HG03558 (cell line): ENCODE measurements around the gene TSFM.

Experiments
- ATAC-seq: cut with Tn5 transposase; IDR thresholded peaks from one replicate; pipeline ENCODE4 v1.9.1; 2021; ENCODE audit warnings: moderate number of reproducible peaks; ENCODE audit not compliant: unreplicated experiment; ENCODE audit errors: extremely low read depth

TSFM gene

DNA sequence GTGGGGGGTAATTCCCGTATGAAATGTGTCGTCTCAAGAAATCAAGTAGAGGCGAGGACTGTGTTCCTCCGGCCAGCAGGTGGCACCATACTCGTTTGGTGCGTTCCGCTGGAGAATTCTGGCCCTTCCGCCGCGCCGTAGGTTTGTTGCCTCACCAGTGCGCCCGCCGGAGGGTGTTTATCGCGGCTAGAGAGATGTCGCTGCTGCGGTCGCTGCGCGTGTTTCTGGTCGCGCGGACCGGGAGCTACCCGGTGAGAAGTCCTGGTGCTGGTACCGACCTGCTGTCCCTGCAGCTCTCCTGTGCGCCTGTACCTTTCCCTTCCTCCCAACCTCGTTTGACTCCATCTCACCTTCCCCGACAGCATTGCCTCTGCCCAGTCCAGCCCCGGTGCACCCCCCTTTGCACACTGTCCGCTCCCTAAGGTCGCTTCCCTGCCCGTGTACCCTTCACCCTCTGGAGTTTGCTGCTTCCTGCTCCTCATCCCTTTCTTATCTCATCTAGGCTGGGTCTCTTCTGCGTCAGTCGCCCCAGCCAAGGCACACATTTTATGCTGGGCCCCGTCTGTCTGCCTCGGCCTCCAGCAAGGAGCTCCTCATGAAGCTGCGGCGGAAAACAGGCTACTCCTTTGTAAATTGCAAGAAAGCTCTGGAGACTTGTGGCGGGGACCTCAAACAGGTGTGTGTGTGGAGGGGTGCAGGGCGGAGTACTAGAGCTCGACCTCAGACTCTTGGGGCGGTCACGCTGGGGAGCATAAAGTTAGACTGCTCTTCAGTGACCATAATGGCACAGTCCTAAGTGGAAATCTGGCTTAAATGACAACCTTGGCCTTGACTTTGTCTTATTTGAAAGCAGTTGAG lies at the start of gene TSFM:
TSS of gene TSFM (plus strand) at position 180 of the 858 bp plus-strand sequence. CDS start at position 195, 15 bp downstream.
- ATAC-seq: peak; percentile 63

DNA sequence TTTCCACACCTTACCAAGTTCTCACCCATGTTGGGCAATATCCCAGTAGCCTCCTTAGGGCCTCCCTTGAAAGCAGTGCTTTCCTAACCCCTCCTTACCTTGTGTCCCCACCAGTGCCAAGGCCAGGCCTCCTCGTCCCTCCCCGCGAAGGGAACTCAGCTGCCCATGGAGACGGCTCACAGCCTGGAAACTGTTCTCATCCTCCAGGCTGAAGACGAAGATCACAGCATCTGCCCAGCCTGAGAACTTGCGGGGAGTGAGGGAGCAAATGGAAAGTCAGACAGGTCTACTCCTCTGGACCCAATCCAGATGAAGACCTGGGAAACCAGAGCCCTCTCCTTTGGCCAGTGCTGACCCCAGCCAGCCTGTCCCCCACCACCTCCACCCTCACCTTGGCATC lies 48.7 kb upstream of the TSFM start:
- no peak for ATAC-seq

DNA sequence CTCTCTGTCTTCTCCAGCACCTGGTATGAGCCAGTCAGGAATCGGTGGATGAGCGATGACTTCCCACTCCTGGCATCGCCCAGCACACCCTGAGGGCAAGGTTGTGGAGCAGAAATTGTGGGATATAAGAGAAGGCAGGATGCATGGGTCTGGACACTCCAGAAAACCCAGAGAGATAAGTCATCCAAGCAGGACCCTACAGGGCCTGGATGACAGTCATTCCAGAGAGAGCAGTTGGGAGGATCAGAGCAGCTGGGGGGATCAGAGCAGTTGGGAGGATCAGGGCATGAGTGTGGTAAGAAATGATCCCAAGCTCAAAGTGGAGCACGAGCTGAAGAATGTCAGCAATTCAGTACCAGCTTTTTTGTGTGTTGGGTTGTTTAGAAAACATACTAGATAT lies 48.0 kb upstream of the TSFM start:
- no peak for ATAC-seq

DNA sequence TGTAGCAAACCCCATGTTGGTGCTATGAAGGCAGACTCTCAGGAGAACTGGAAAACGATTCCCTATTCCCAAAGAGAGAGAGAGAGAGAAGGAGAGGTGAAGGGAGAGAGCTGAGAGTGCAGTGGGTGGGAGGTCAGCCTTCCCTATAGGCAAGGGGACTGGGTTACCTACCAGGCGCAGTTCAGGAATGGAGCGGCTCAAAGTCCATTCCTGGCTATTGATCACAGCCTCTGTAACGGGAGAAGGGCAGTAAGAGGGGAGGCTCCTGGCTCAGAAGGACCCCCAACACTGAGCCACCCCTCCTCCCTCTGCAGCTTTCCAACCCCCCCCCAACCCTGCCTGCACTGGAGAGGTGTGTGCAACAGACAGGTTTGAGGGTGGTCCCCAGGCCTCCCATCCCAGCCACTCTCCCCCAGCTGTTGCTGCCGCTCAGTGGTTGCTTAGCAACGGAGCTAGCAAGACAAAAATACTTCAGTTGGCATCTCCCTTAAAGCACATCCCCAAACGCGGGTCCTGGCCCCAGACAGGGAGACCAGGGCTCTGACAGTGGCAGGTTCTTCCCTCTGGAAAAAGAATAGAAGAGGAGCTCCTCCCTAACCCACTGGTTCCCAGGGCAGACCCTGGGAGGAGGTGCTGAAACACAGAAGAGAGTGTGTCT lies 47.3 kb upstream of the TSFM start:
- ATAC-seq: no peak

DNA sequence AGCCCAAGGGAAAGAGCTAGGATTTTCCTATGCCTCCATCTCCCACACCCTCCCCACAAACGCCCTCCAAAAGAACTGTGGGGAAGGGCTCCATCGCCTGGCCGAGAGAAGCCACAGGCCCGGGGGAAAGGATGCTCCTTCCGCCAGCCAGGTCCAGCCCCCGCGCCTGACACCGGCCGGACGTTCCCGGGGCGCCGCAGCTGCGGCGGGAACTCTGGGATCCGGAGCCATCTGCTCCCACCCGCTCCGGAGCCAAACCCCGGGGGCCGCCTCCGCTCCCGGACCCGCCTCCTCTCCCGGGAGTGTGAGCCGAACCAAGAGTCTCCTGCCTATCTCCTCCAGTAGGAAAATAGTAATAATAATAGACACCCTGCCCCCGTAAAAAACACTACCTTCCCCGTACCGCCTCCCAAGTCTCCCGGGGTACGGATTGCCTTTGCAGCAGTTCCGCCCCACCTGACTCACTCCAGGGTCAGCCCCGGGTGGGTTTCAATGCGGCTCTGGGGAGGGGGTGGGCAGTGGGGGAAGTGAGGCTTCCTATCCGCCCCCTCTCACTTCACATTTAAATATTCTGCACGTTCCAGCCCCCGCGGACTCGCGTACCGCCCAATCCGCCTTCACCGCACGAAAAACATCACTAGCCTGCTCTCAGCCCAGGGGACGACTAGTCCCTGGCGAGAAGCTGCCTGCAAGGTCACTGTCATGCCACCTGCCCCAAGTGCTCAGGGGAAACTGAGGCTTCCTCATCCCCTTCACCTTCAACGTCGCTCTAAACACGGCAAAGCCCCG lies 46.4 kb upstream of the TSFM start:
- ATAC-seq: no peak

DNA sequence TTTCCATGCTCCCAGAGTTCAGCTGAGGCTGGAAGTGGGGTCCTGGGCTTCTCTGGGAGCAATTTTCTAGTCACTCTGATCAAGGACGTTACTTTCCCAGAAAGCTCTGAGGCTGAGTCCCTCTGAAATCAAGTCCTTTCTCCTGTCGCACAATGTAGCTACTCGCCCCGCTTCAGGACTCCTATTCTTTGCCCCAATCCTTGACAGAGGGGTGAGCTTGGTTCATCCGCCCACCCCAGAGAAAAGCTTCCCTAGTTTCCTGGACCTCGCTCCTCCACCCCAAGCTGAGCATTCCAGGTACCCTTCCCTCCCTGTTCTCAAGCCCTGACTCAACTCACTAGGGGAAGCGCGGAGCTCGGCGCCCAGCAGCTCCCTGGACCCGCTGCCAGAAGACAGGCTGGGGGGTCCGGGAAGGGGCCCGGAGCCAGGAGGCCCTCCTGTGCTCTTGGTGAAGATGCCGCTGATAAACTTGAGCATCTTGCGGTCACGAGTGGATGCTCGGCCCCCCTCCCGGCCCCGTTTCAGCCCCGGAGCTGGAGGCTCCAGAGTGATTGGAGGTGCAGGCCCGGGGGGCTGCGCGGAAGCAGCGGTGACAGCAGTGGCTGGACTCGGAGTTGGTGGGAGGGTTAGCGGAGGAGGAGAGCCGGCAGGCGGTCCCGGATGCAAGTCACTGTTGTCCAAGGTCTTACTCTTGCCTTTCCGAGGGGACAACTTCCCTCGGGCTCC lies 45.7 kb upstream of the TSFM start:
- ATAC-seq: no peak

DNA sequence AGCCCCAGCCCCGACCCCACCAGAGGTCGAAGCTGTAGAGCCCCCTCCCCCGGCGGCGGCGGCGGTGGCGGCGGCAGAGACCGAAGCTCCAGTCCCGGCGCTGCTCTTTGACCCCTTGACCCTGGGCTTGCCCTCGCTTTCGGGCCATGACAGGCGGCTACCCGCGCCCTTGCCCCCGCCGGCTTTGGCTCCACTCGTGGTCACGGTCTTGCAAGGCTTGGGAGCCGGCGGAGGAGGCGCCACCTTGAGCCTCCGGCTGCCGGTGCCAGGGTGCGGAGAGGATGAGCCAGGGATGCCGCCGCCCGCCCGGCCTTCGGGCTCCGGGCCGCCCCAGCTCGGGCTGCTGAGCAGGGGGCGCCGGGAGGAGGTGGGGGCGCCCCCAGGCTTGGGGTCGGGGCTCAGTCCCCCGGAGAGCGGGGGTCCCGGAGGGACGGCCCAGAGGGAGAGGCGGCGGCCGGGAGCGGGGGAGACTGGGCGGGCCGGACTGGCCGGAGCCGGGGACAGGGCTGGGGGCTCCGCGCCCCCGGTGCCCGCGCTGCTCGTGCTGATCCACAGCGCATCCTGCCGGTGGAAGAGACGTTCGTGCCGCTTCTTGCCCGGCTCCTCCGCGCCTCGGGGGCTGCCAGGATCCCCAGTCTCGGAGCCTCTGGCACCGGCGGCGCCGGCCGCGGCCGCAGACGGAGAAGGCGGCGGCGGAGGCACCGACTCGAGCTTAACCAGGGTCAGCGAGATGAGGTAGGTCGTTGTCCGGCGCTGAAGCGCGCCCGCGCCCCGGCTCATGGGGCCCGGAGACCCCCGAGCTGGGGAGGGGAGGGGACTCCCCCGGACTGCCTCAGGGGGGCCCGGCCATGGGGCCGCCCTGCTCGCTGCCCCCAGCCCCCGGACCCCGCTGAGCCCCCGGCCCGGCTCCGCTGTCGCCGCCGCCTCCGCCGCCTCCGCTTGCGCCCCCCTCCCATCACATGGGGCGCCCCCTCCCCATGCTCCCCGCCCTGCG lies 44.8 kb upstream of the TSFM start:
- ATAC-seq: no peak

DNA sequence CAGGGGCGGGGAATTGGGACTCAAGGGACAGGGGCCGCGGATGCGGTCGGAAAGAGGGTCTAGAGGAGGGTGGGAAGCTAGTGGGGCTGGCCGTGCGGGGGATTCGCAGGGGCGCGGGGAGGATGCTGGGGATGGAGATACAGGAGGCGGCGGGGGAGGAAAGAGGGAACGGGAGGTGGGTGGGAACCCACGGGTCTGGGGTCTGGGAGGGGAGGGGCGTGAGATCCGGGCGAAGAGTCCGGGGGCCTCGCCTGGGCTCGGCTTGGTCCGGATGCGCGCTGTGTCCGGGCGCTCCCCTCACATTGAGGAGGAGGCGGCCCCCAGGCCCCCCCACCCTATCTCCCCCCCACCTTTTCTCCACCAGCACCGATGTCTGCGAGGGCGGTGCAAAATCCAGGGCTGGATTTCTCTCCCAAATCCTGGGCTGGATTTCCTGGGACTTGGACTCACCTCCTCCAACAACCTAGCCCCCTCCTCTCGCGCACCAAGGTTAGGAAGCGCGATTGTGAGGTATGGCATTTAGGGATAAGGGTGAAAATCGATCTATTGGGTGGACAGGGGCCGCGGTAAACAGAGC lies 43.8 kb upstream of the TSFM start, which contains the start of gene AGAP2:
TSS of gene AGAP2 (minus strand) at position 82 of the 577 bp plus-strand sequence. CDS start 496 bp downstream, outside the sequence.
- no peak for ATAC-seq

DNA sequence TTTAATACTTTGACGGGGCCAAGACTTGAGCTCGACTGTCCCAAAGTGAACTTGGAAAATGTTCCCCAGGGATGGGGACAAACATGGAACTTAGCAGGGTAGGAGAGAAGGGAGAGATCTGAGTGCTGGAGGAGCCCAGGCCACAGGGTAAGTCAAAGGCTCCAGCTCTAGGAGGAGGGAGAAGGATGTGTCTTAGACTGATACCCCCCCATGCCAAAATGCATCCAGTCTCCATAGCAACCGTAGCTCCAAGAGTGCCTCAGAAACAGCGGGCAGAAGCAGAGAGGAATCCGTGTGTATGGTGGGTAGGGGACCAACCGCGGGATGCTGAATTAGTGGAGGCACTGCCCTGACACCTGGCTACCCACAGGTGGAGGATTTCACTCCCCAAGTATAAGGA lies 43.2 kb upstream of the TSFM start:
- ATAC-seq: no peak

DNA sequence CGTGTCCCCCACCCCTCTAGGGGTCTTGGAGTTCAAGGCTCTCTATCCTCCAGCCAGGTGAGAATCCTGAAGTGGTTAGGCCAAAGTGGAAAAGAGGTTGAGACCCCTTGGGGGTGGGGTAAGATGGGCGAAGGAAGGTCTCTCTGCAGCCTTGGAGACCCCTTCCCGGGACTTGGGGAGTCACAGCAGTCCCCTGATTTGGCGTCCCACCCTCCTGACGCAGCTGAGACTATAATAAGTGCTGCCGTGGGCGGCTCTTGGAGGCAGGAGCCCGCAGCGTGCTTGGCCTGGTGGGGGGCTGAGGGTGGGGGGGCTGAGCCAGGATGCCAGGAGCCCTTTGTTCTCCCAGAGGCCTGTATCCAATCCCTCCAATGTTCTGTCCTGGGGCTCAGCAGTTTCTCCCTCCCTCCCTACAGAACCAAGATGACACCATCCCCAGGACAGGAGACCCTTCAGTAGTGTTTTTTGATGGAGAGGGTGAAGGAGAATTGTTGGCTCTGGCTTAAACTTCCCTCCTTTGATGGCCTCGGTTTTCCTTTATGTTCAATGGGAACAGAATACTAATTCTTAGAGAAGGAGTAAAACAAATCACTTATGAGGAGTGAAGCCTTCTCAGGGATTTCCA lies 42.6 kb upstream of the TSFM start:
- ATAC-seq: no peak

DNA sequence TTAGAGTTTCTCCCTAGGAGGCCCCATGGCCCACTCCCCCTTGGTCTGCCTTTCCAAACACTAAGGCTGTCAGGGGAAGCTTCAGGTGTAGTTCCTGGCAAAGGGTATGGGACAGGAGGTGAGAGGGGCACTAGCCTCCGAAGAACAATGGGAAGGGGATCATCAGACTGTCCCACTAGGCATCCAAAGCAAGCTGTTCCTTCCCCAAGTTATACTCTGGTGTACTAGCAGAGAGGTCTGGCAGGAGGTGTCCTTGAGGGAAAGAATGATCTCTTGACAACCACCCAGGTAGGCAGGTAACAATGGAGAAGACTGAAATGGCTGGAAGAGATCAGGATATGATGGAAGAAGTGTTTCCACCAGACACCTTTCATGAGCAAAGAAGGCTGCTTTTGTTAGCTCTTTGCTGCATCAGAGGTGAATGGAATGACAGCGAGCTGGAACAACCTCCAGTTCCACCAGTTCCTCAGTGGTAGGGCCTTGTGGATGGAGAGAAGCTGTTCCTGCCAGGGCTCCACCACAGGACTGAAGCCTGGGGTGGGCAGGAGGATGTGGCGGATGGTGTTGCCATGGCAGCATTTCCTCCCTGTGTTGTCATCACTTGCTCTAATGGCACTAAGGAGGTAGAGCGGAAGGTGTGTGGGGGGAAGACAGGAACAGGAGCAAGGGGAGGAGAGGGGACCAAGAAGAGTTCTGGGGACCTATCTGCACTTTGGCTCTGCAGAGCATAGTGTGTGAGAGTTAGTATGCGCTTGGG lies 41.8 kb upstream of the TSFM start:
- peak; percentile 30 for ATAC-seq

DNA sequence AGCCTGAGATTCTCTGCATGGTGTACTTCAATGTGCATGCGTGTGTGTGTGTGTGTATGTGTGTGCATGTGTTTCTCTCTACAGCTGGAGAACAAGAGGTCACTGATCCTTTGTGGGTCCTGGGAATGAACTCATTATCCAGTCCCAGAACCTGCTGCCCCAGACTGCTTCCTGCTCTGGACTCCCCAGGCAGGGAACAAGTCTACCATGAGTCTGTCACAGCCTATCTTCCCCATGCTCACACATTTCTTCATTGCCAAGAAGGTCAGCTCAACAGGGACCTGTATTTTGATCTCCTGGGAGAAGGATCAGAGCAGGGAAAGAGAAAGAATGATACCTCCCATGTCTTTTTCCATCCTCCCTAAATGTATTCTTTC lies 41.2 kb upstream of the TSFM start:
- no peak for ATAC-seq

DNA sequence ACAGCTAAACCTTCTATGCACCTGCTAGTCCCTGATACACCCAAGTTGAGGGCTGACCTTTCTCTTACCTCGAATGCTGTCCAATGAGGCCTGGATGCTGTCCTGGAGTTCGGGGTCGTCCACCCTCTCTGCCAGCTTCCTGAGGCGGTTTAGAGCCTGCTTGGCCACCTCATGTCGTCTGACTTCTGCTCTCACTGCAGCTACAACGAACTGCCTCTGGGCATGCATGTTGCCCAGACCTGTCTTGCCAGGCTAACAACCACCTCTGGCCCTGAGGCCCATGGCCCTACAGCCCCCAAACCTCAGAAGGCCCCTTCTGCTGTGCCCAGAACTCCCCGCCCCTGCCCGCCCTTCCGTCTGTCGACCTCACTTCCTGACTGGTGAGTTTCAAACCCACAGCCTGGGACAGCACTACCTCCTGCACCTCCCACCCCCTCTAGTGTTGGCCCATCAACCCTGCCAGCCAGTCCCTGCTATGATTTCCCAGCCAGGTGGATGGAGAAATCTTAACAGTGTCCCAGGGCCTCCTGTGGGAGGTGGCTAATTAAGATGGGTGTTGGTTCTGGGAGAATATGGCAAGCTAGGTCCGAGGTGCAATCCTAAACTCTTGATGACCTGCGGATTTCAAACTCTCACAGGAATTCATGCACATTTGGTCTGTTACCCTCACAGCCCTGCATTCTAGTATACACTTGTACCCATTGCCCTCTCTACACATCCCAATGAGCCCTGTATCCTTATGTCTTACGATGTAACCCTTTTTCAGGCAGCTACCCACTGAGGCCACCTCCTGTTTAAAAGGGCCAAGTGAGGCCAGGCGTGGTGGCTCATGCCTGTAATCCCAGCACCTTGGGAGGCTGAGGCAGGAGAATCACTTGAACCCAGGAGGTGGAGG lies 40.5 kb upstream of the TSFM start:
- ATAC-seq: peak; percentile 32

DNA sequence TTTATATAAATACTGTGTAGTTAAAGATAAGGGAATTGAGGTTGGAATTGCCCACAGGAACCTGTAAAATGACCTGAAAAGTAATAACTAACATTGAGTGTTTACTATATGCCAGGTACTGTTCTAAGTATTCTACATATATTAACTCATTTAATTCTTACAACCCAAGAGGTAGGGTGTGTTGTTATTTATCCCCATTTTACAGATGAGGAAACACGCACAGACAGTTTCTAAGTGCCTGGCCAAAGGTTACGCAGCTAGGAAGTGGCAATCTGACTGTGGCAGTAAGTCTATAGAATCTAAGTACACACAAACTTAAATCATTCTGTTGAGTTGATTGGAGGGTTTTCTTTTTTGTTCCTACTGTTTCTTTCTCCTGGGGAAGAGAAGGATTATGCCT lies 38.8 kb upstream of the TSFM start:
- ATAC-seq: no peak

DNA sequence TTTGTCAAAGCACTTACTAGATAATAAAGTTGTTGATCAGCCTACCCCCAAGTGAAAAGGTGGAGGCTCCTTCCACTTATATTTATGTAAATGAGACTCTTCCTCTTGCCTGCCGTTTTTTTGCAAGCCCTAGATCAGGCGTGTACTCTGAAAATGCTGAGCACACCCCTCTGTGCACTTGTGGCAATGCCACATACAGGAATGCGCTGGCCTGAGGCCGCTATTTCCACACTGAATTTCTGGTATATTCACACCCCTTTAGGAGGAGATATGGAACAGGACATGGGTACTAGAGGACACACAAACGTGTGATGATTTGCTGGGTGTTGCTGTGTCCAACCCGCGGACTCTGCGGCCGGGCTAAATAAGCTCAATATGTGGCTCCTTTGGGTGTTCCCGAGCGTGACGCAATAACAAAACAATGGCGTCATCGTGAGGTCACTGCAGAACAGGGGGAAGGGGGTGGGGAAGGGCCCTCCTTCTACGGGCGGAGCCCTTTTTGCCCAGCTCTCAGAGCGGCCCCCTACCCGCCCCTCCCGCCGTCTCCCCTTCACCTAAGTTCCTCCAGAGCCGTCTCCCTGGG lies 38.3 kb upstream of the TSFM start:
- peak; percentile 6 for ATAC-seq

DNA sequence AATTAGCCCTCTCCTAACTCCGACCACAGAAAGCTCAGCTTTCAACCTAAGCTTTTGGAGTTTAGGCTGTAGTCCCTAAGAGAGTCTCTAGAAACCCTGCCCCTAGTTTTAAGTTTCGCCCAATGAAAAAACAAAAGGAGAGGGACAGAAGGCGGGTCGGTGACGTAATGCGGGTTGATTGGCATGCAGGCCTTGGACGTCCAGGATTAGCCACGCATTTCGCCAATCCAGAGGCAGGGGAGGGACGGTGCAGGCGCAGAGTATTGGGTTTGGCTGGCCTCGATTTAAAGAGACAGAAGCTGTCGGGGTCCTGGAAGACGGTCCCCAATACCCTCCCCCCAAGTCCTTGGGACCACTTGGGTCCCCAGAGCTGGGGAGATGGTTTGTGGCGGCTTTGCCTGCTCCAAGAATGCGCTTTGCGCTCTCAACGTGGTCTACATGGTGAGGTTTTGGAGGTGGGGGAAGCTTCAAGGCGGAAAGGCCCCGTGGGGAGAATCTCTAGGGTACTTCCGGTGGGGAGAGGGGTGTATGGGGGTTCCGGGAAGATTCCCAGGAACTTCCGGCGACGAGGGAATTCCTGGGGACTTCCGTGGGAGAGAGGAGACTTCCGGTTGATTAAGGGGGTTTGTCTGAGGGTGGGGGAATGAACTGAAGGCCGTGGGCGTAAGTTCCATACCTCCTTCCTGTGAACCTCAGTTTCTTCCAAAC lies 37.7 kb upstream of the TSFM start, which contains the start of gene TSPAN31:
TSS of gene TSPAN31 (plus strand) at position 263 of the 708 bp plus-strand sequence. CDS start at position 379, 116 bp downstream.
- peak; percentile 83 for ATAC-seq
